GM12801 (cell line): ENCODE results near the gene KCNT1.

ENCODE experiments used
- TF ChIP-seq, protein P1 (sequence below): IDR thresholded peaks from one replicate; pipeline ENCODE4 v1.5.1; 2011; ENCODE audit warnings: control low read depth; ENCODE audit not compliant: insufficient read length; ENCODE audit errors: extremely low read depth

The KCNT1 gene

DNA sequence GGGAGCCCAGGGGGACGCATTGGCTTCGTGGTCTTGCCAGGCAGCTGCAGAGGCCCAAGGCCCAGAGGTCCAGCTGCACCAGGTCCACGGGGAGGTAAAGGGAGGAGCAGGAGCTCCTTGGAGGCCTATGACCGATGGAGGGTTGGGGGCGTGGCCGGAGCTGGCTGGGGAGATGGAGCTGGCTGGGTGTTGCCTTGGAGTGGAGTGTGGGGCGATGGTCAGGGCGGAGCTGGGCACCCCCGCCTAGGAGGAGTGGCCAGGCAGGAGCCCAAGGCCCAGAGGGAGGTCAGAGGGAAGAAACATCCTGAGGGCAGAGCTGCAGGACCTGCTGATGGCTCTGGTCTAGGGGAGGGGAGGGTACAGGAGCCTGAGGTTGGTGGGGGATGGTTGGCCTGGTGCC is 44.6 kb downstream of the KCNT1 start:
- TF ChIP-seq, protein P1, sequence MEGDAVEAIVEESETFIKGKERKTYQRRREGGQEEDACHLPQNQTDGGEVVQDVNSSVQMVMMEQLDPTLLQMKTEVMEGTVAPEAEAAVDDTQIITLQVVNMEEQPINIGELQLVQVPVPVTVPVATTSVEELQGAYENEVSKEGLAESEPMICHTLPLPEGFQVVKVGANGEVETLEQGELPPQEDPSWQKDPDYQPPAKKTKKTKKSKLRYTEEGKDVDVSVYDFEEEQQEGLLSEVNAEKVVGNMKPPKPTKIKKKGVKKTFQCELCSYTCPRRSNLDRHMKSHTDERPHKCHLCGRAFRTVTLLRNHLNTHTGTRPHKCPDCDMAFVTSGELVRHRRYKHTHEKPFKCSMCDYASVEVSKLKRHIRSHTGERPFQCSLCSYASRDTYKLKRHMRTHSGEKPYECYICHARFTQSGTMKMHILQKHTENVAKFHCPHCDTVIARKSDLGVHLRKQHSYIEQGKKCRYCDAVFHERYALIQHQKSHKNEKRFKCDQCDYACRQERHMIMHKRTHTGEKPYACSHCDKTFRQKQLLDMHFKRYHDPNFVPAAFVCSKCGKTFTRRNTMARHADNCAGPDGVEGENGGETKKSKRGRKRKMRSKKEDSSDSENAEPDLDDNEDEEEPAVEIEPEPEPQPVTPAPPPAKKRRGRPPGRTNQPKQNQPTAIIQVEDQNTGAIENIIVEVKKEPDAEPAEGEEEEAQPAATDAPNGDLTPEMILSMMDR = no peak

DNA sequence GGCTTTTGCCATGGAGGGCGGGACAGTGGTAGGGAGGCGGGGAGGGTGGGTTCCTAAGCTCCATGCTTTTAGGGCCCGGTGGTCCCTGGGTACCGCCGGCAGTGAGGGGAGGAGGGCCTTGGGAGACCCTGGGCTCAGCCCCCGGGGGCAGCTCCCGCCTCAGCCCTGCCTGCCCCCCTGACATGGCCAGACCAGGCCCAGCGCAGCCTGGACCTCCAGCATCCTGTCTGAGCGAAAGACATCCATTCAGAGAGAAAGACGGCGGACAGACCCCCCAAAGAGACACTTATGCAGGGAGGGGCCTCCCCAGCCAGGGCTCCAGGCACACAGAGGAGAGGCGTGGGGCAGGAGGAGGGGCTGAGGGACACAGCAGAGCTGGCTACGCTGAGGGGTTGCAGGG is 45.3 kb downstream of the KCNT1 start:
- TF ChIP-seq, protein P1 = no peak

DNA sequence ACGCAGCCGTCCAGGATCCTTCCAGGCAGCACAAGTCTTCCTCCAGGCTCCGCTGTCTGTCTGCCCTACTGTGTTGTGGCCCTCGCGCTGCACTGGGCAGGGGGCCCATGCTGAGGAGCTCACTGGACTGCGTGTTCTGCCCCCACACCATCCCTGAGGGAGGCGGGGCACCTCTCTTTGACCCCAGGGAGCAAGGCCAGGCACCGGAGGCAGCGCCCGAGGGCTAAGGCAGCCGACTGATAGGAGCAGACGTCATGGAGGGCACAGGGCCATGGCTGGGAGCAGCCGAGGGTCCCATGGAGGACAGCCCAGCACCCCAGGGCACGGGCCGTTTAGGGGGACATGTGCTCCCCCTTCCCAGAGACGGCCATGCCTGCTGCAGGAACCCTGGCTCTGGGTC is 46.7 kb downstream of the KCNT1 start:
- TF ChIP-seq, protein P1 = no peak

DNA sequence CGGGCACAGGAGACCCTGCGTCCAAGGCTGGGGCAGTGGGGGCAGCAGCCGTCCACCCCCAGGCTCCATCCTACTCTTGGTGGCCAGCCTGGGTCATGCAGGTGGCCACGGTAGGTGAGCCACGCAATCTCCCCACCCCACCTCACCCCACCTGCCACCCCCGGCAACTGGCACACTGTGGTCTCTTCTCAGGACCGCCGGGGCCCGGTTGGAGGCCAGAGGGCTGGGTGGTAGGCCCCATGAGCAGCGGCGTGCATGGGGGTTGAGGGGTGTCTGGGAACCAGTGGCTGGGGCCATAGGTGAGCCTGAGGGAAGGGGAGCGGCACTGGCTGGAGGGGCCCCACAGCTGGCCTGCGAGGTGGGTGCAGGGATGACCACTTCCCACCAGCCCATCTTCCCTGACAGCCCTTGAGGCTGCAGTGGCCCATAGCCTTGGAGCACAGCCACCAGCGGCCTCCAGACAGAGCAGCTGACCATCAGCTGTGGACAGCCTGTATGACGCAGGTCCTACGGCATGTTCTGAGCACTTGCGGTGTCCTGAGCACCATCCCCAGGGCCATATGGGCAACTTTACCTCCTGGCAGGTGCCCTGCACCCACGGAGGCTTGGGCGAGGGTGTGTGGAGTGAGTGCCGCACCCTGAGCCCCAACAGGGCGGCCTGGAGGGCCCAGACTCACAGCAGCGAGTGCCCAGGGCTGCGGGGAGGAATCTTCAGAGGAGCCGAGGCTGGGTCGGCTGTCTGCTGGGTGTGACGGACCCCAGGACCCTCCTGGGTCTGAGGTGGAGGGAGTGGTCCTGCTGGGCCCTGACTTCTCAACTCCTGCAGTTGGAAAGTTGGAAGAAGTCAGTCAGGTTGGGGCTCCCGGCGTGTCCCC is 47.4 kb downstream of the KCNT1 start:
- TF ChIP-seq, protein P1 = no peak

DNA sequence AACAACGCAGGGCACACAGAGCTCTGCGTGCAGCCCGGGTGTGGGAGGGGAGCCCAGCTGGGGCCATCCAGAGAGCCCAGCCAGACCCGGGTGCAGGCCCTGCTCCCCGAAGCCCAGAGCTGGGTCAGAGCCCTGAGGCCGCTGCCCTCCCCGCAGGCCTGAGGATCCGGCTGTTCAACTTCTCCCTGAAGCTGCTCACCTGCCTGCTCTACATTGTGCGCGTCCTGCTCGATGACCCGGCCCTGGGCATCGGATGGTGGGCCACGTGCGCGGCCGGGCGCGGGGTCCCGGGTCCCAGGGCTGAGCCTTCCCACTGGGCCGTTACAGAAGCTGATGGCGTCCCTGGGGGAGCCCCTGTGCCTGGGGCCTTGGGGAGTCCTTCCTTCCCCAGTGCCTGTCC is 48.8 kb downstream of the KCNT1 start:
- TF ChIP-seq, protein P1 = no peak

DNA sequence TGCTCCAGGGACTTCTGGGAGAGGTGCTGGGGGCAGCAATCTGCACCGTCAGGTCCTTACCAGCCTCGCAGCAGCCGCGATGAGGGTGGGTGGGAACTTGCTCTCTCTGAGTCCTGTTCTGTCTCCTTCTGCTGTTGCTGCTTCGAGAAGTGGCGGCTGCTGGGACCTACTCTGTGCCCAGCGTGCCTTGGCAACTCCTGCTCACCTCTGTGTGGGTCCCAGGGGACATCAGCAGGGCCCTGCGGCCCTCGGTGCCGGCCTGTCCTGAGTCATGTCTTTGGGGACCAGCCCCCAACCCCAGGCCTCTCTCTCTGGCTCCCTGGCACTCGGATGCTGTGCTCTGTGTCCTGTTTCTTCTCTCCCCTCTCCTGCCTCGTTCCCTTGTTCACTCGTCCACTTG is 49.5 kb downstream of the KCNT1 start:
- TF ChIP-seq, protein P1 = no peak

DNA sequence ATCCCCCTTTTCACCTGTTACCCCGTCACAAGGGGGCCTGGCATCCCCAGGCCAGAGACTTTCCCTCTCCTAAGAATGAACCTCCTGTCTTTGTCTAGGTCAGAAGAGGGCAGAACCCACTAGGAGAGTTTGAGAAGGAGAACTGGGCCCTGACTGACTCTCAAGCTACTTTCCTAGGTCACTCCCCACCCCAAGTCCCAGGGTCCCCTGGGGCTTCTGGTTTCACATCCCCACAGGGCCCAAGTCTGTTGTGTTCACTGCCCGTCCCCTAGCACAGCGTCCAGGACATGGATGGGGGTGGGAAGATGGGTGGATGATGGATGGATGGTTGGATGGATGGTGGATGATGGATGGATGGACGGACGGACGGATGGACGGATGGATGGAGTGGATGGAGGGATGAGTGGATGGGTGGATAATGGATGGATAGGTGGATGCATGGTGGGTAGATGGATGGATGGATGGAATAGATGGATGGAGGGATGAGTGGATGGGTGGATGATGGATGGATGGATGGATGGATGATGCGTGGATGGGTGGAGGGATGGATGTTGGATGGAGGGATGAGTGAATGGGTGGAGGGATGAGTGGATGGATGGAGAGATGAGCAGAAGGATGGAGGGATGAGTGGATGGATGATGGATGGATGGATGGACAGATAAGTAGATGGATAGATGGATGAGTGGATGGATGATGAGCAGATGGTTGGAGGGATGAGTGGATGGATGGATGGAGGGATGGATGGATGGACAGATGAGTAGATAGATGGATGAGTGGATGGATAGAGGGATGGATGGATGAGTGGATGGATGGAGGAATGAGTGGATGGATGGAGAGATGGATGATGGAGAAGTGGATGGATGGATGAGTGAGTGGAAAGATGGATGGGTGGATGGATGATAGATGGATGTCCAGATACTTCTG is 50.6 kb downstream of the KCNT1 start:
- TF ChIP-seq, protein P1 = no peak
